ENCODE data around the gene STON2. TPM values are rescaled to one million over a fixed set of nuclear protein-coding genes. Genes with fewer than 3 reads are reported as not detected.
"Not testable (repeated sequence)": the region's sequence is repeated elsewhere in the genome, so short reads cannot be mapped to it uniquely, and the experiment has no call there.

Gene STON2
- polyA plus RNA-seq, 1 experiment = not detected

DNA sequence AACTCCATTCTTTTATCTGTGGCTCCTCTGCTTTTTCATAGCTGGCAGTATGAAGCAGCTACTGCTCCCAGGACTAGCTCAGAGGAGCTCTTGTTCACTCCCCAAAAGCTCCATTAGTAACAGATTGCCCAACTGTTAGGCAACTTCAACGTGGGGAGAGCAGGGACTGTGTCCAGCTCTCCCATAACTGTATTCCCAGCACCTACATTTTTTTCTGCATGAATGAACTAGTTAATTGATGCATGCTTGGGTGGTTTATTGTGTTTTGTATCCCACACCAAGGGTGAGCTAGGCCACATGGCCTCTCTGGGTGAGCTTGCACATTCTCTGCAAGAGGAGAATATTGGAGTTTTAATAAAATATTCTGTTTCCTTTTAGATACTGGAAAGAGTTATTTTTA is 15.2 kb downstream of the STON2 start:
- Histone ChIP-seq H3K27me3 (ENCODE audit: control insufficient read depth, insufficient read depth, low read length) (no peaks in the 10 kb centered on the region), H3K9me3 (ENCODE audit: control insufficient read depth, insufficient read depth, low read length) (no peaks in the 10 kb centered on the region), H3K27ac (ENCODE audit: low read depth, low read length) (no peak overlapping the region), H3K4me3 (ENCODE audit: low read depth, low read length) (no peak overlapping the region)
- ChIA-PET POLR2A (no interaction called here), CTCF (interaction anchor here (0.6 kb wide), 1 partner anchor 69 kb away, joined by 3 read pairs; no protein-coding TSS in a partner anchor)
- TF ChIP-seq, protein P1, sequence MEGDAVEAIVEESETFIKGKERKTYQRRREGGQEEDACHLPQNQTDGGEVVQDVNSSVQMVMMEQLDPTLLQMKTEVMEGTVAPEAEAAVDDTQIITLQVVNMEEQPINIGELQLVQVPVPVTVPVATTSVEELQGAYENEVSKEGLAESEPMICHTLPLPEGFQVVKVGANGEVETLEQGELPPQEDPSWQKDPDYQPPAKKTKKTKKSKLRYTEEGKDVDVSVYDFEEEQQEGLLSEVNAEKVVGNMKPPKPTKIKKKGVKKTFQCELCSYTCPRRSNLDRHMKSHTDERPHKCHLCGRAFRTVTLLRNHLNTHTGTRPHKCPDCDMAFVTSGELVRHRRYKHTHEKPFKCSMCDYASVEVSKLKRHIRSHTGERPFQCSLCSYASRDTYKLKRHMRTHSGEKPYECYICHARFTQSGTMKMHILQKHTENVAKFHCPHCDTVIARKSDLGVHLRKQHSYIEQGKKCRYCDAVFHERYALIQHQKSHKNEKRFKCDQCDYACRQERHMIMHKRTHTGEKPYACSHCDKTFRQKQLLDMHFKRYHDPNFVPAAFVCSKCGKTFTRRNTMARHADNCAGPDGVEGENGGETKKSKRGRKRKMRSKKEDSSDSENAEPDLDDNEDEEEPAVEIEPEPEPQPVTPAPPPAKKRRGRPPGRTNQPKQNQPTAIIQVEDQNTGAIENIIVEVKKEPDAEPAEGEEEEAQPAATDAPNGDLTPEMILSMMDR (IDR thresholded peaks at IDR 0.05; ENCODE audit: low read depth, low read length) = no peak
- DNase-seq (ENCODE audit: low read depth, low spot score) = no peak

DNA sequence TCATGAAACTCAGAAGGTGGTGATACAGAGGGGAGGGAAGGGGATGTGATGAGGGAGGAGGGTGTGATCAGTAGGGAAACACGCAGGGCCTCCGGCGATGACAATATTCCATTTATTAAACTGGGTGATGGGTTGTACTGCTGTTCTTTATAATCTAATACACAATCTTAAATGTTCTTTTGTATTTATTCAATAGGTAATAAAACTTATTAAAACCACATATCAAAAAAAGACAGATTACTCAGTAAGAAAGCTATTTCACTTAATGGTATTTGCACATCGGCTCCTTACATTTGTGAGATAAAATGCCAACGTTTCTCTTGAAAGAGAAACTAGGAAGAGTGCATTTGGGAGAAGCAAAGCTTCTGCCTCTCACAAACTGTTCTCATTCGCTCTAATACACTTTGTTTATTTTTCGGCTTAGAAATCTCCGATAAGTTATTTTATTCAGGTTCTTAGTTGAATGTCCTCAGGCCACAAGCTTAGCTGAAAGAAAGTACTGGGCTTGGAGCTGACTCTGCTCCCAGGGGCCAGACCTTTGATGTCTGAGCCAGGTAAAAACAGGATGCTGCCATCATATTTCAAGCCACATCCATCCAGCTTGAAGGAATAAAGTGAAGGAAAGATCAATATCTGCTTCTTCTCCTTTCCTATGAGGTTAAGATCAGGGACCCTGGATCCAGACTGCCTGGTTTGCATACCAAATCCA is 17.5 kb downstream of the STON2 start:
- CTCF ChIA-PET = no interaction called here
- TF ChIP-seq, protein P1 (IDR thresholded peaks at IDR 0.05; ENCODE audit: low read depth, low read length) = no peak
- POLR2A ChIA-PET = no interaction called here

DNA sequence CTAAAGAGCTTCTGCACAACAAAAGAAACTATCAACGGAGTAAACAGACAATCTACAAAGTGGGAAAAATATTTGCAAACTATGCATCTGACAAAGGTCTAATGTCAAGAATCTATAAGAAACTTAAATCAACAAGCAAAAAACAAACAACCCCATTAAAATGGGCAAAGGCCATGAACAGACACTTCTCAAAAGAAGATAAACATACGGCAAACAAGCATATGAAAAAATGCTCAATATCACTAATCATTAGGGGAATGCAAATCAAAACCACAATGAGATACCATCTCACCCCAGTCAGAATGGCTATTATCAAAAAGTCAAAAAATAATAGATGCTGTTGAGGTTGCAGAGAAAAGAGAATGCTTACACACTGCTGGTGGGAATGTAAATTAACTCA is 20.1 kb downstream of the STON2 start:
- H3K27ac ChIP-seq (ENCODE audit: low read depth, low read length); CTCF ChIA-PET; H3K9me3 ChIP-seq (ENCODE audit: control insufficient read depth, insufficient read depth, low read length); POLR2A ChIA-PET; H3K27me3 ChIP-seq (ENCODE audit: control insufficient read depth, insufficient read depth, low read length); DNase-seq (ENCODE audit: low read depth, low spot score); H3K4me3 ChIP-seq (ENCODE audit: low read depth, low read length): not testable (repeated sequence)

More for the DNA sequence above, 17.5 kb downstream of the STON2 start:
- H3K27ac ChIP-seq (ENCODE audit: low read depth, low read length) = no peak overlapping the region
- H3K27me3 ChIP-seq (ENCODE audit: control insufficient read depth, insufficient read depth, low read length) = no peaks in the 10 kb centered on the region
- H3K4me3 ChIP-seq (ENCODE audit: low read depth, low read length) = no peak overlapping the region
- DNase-seq (ENCODE audit: low read depth, low spot score) = no peak
- no peaks in the 10 kb centered on the region for H3K9me3 ChIP-seq (ENCODE audit: control insufficient read depth, insufficient read depth, low read length)

DNA sequence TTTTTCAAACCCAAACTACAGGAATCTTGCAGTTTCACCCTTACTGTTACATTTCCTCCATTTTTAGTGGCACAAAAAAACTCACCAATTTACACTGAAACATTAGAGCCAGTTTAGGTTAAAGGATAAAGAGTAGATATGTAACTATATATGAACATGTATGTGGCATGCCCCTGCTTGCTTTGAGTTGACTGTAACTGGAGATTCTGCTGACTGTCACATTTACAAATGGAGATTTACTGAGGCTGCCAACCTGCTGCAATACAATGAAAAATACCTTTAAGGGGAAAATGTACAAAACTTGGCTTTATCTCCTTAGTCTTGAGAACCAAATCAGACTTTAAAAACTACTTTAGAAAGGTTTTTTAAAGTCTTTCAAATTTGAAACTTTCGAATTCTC is 28.3 kb downstream of the STON2 start:
- ChIA-PET POLR2A (no interaction called here), CTCF (no interaction called here)
- no peak overlapping the region for H3K4me3 ChIP-seq (ENCODE audit: low read depth, low read length)
- TF ChIP-seq, protein P1 (IDR thresholded peaks at IDR 0.05; ENCODE audit: low read depth, low read length) = no peak
- H3K27ac ChIP-seq (ENCODE audit: low read depth, low read length) = no peak overlapping the region
- H3K9me3 ChIP-seq (ENCODE audit: control insufficient read depth, insufficient read depth, low read length) = no peaks in the 10 kb centered on the region
- no peak for DNase-seq (ENCODE audit: low read depth, low spot score)
- no peaks in the 10 kb centered on the region for H3K27me3 ChIP-seq (ENCODE audit: control insufficient read depth, insufficient read depth, low read length)

DNA sequence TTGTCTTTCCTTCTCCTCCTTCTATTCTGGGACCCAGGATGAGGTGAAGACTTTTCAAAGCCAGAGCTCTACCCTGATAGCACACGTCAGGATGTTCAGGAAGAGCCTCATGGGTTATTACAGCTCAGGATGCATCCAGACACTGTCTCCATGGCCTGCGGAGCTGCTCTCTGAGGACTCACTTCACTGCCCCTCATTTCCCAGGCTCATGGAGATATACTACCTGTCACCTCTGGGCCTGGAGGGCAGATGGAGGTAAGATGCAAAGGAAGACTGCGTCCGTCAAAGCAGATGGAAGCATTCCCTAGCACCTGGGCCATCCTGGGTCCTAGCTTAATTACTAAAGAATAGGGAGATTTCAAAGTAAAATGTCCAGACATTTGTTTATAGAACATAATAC is 32.6 kb downstream of the STON2 start:
- POLR2A ChIA-PET = no interaction called here
- CTCF ChIA-PET = no interaction called here
- Histone ChIP-seq H3K9me3 (ENCODE audit: control insufficient read depth, insufficient read depth, low read length) (no peaks in the 10 kb centered on the region), H3K27ac (ENCODE audit: low read depth, low read length) (no peak overlapping the region), H3K27me3 (ENCODE audit: control insufficient read depth, insufficient read depth, low read length) (no peaks in the 10 kb centered on the region), H3K4me3 (ENCODE audit: low read depth, low read length) (no peak overlapping the region)
- no peak for DNase-seq (ENCODE audit: low read depth, low spot score)
- TF ChIP-seq, protein P1 (IDR thresholded peaks at IDR 0.05; ENCODE audit: low read depth, low read length) = no peak

Data from AG04450 (cell line).